GM12891 (cell line): ENCODE results near the gene HTR3E.

Experiments used
- PAX5 ChIP-seq: IDR thresholded peaks from 2 replicates; pipeline ENCODE4 v1.6.1; 2011; ENCODE audit warnings: low read length, moderate library complexity, mild to moderate bottlenecking; ENCODE audit not compliant: insufficient read depth, severe bottlenecking
- POLR2A ChIP-seq: IDR thresholded peaks from 2 replicates; pipeline ENCODE4 v1.6.1; 2011; ENCODE audit warnings: low read depth, low read length, control low read depth
- POLR2AphosphoS5 ChIP-seq: IDR thresholded peaks from 2 replicates; pipeline ENCODE4 v1.6.1; 2011; ENCODE audit warnings: low read depth, low read length, control low read depth
- POU2F2 ChIP-seq: IDR thresholded peaks from 2 replicates; pipeline ENCODE4 v1.6.1; 2011; ENCODE audit warnings: low read depth, mild to moderate bottlenecking, control low read depth, low read length, moderate library complexity
- TAF1 ChIP-seq: IDR thresholded peaks from 2 replicates; pipeline ENCODE4 v1.6.1; 2011; ENCODE audit warnings: low read depth, low read length, control low read depth

- no peak for TF ChIP-seq POLR2A
- no peak for TF ChIP-seq POLR2AphosphoS5
- TF ChIP-seq TAF1, result no peak
- TF ChIP-seq PAX5, result no peak
- TF ChIP-seq POU2F2, result no peak
Observed at GRCh38 chr3:184096811-184097383, at the start of gene HTR3E.
